Trophoblast cell (in vitro differentiated cells and primary cell): ENCODE data around the gene CDC37L1.

Experiments
- DNase-seq, 2 donors: peaks; one replicate each; pipeline ENCODE4 v3.0.0-alpha.2; 2016
- H2AFZ ChIP-seq: 2 replicates; pipeline ENCODE4 v1.6.1; 2013; ENCODE audit warnings: low read length, moderate library complexity, mild to moderate bottlenecking; ENCODE audit not compliant: insufficient read depth, poor library complexity
- H2AK5ac ChIP-seq: 2 replicates; pipeline ENCODE4 v1.6.1; 2013; ENCODE audit warnings: mild to moderate bottlenecking, low read length
- H2BK120ac ChIP-seq: 2 replicates; pipeline ENCODE4 v1.6.1; 2013; ENCODE audit warnings: low read length, mild to moderate bottlenecking, moderate library complexity; ENCODE audit not compliant: insufficient read depth, poor library complexity
- H2BK12ac ChIP-seq: 2 replicates; pipeline ENCODE4 v1.6.1; 2013; ENCODE audit warnings: mild to moderate bottlenecking, low read length, moderate library complexity
- H2BK5ac ChIP-seq: 2 replicates; pipeline ENCODE4 v1.6.1; 2013; ENCODE audit warnings: low read length, low read depth, moderate library complexity, mild to moderate bottlenecking; ENCODE audit not compliant: poor library complexity
- H3K14ac ChIP-seq: 2 replicates; pipeline ENCODE4 v1.6.1; 2013; ENCODE audit warnings: mild to moderate bottlenecking, low read length
- H3K18ac ChIP-seq: 2 replicates; pipeline ENCODE4 v1.6.1; 2013; ENCODE audit warnings: mild to moderate bottlenecking, low read length
- H3K23ac ChIP-seq: 2 replicates; pipeline ENCODE4 v1.6.1; 2013; ENCODE audit warnings: low read length
- H3K27ac ChIP-seq: 2 replicates; pipeline ENCODE4 v1.5.1; 2013; ENCODE audit warnings: low read depth, mild to moderate bottlenecking, inconsistent platforms, low read length, moderate library complexity
- H3K27me3 ChIP-seq: 2 replicates; pipeline ENCODE4 v1.6.1; 2013; ENCODE audit warnings: inconsistent platforms, mild to moderate bottlenecking, low read length, moderate library complexity; ENCODE audit not compliant: insufficient read depth
- H3K36me3 ChIP-seq, 2 experiments: 1 replicate in 1 of 2; 2 replicates in 1 of 2; pipeline ENCODE4 v1.6.1; 2013; ENCODE audit warnings: low read length in 2 of 2, mild to moderate bottlenecking in 2 of 2, moderate library complexity in 1 of 2; ENCODE audit not compliant: insufficient read depth in 2 of 2, control insufficient read depth in 1 of 2
- H3K4ac ChIP-seq: 2 replicates; pipeline ENCODE4 v1.6.1; 2013; ENCODE audit warnings: low read depth, mild to moderate bottlenecking, low read length, moderate library complexity
- H3K4me1 ChIP-seq, 2 experiments: 1 replicate in 1 of 2; 2 replicates in 1 of 2; pipeline ENCODE4 v1.6.1; 2013; ENCODE audit warnings: low read length in 2 of 2, mild to moderate bottlenecking in 2 of 2, moderate library complexity in 1 of 2; ENCODE audit not compliant: insufficient read depth in 2 of 2, control insufficient read depth in 1 of 2
- H3K4me2 ChIP-seq: 2 replicates; pipeline ENCODE4 v1.6.1; 2013; ENCODE audit warnings: inconsistent platforms, mild to moderate bottlenecking, low read length, moderate library complexity
- H3K4me3 ChIP-seq: 2 replicates; pipeline ENCODE4 v1.5.1; 2013; ENCODE audit warnings: mild to moderate bottlenecking, low read depth, low read length, inconsistent platforms
- H3K79me1 ChIP-seq: one replicate; pipeline ENCODE4 v1.6.1; 2013; ENCODE audit warnings: low read length
- H3K79me2 ChIP-seq: 2 replicates; pipeline ENCODE4 v1.6.1; 2013; ENCODE audit warnings: low read length, mild to moderate bottlenecking; ENCODE audit not compliant: control insufficient read depth, insufficient read depth, poor library complexity
- H3K9ac ChIP-seq: 2 replicates; pipeline ENCODE4 v1.6.1; 2013; ENCODE audit warnings: mild to moderate bottlenecking, low read length
- H3K9me3 ChIP-seq: 2 replicates; pipeline ENCODE4 v1.6.1; 2013; ENCODE audit warnings: low read depth, mild to moderate bottlenecking, control low read depth, inconsistent platforms, low read length; ENCODE audit not compliant: insufficient read depth
- H4K12ac ChIP-seq: 2 replicates; pipeline ENCODE4 v1.6.1; 2013; ENCODE audit warnings: low read depth, mild to moderate bottlenecking, low read length, moderate library complexity
- H4K8ac ChIP-seq: 2 replicates; pipeline ENCODE4 v1.6.1; 2013; ENCODE audit warnings: low read depth, mild to moderate bottlenecking, low read length, moderate library complexity
- H4K91ac ChIP-seq: one replicate; pipeline ENCODE4 v1.6.1; 2013; ENCODE audit warnings: low read depth, mild to moderate bottlenecking, low read length, moderate library complexity
- WGBS: extraction: QIAGEN DNeasy Blood & Tissue Kit; methylation state at CpG from one replicate; pipeline ENCODE4 v1.1.7; 2013; ENCODE audit warnings: missing lambda C conversion rate; ENCODE audit not compliant: insufficient read length, insufficient coverage; ENCODE audit errors: extremely low coverage; 5-methylcytosine and 5-hydroxymethylcytosine counted together

CDC37L1 gene

GRCh38 chr9:4725706-4726442 is 46.5 kb downstream of the CDC37L1 start:
- Histone ChIP-seq H3K36me3 (peaks cover 5 to 10% of the 10 kb centered on the region in 2 experiments), H4K12ac (no peak overlapping the region), H2AFZ (no peak overlapping the region), H3K4me3 (no peak overlapping the region), H4K91ac (no peak overlapping the region), H3K4me1 (no peaks in the 10 kb centered on the region), H2AK5ac (no peak overlapping the region), H2BK12ac (no peak overlapping the region), H2BK5ac (no peak overlapping the region), H2BK120ac (no peak overlapping the region), H3K4me2 (no peak overlapping the region), H3K27ac (no peak overlapping the region), H3K18ac (no peak overlapping the region), H3K79me1 (no peaks in the 10 kb centered on the region), H3K23ac (no peak overlapping the region), H3K9ac (no peak overlapping the region), H3K79me2 (no peaks in the 10 kb centered on the region), H3K4ac (no peak overlapping the region), H3K27me3 (no peaks in the 10 kb centered on the region), H4K8ac (no peak overlapping the region), H3K9me3 (no peaks in the 10 kb centered on the region), H3K14ac (no peak overlapping the region)
- DNase-seq = no peak
- WGBS = no CpG with 5 or more reads among the region's 7 CpGs

DNA sequence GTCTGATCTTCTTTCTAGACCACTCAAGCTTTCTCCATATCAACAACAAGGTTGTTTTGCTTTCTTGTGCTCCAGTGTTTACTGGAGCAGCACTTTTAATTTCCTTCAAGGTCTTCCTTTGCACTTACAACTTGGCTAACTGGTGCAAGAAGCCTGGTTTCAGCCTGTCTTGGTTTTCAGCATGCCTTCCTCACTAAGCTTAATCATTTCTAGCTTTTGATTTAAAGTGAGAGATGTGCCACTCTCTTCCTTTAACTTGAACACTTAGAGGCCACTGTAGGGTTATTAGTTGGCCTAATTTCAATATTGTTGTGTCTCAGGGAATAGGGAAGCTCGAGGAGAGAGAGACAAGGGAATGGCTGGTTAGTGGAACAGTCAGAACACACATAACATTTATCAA is 48.2 kb downstream of the CDC37L1 start:
- Histone ChIP-seq H3K79me2 (no peaks in the 10 kb centered on the region), H3K23ac (no peak overlapping the region), H4K12ac (no peak overlapping the region), H3K79me1 (no peaks in the 10 kb centered on the region), H3K18ac (no peak overlapping the region), H2BK120ac (no peak overlapping the region), H2AFZ (no peak overlapping the region), H2BK5ac (no peak overlapping the region), H4K91ac (no peak overlapping the region), H3K4me2 (no peak overlapping the region), H3K36me3 (peaks cover under 1 to 2% of the 10 kb centered on the region in 2 experiments), H3K27me3 (no peaks in the 10 kb centered on the region), H3K27ac (no peak overlapping the region), H3K9ac (no peak overlapping the region), H3K4ac (no peak overlapping the region), H4K8ac (no peak overlapping the region), H3K4me1 (no peaks in the 10 kb centered on the region), H3K9me3 (no peaks in the 10 kb centered on the region), H2AK5ac (no peak overlapping the region), H2BK12ac (no peak overlapping the region), H3K14ac (no peak overlapping the region), H3K4me3 (no peak overlapping the region)
- no CpG with 5 or more reads among the region's 1 CpG for WGBS
- DNase-seq = no peak

GRCh38 chr9:4732890-4733289 is 53.5 kb downstream of the CDC37L1 start:
- Histone ChIP-seq H2BK120ac (no peak overlapping the region), H2AFZ (no peak overlapping the region), H4K12ac (no peak overlapping the region), H3K4me2 (no peak overlapping the region), H3K9me3 (no peaks in the 10 kb centered on the region), H3K27ac (no peak overlapping the region), H2BK5ac (no peak overlapping the region), H3K9ac (no peak overlapping the region), H3K4ac (no peak overlapping the region), H4K91ac (no peak overlapping the region), H3K36me3 (no peaks in the 10 kb centered on the region), H3K14ac (no peak overlapping the region), H3K4me1 (no peaks in the 10 kb centered on the region), H3K79me2 (peaks cover 2% of the 10 kb centered on the region), H2AK5ac (no peak overlapping the region), H3K23ac (no peak overlapping the region), H3K79me1 (no peaks in the 10 kb centered on the region), H4K8ac (no peak overlapping the region), H3K18ac (no peak overlapping the region), H3K27me3 (no peaks in the 10 kb centered on the region), H2BK12ac (no peak overlapping the region), H3K4me3 (no peak overlapping the region)
- no peak for DNase-seq
- WGBS = no CpG with 5 or more reads among the region's 1 CpG

DNA sequence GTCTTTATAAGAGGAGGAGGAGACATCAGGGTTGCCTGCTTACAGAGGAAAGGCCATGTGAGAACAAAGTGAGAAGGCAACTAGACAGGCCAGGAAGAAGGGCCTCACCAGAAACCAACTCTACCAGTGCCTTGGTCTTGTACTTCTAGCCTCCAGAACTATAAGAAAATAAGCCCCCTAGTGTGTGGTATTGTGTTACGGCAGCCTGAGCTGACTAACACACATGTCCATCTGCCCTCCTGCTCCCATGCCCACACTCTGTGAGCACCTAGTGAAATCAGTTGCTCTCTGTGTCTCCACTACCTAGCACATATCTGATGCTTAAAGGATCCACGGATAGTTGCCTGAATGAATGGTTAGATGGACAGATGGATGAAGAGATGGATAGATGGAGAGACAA is 54.8 kb downstream of the CDC37L1 start:
- Histone ChIP-seq H3K9ac (no peak overlapping the region), H3K27ac (no peak overlapping the region), H3K27me3 (no peaks in the 10 kb centered on the region), H3K18ac (no peak overlapping the region), H2BK5ac (no peak overlapping the region), H4K91ac (no peak overlapping the region), H4K8ac (no peak overlapping the region), H4K12ac (no peak overlapping the region), H2BK12ac (no peak overlapping the region), H3K4ac (no peak overlapping the region), H3K79me2 (peaks cover 6% of the 10 kb centered on the region), H3K4me1 (peaks cover 4 to 5% of the 10 kb centered on the region in 2 experiments), H2AK5ac (no peak overlapping the region), H3K36me3 (peaks cover 0 to under 1% of the 10 kb centered on the region in 2 experiments), H3K4me3 (no peak overlapping the region), H3K9me3 (no peaks in the 10 kb centered on the region), H2AFZ (no peak overlapping the region), H3K14ac (no peak overlapping the region), H3K79me1 (no peaks in the 10 kb centered on the region), H3K4me2 (no peak overlapping the region), H3K23ac (no peak overlapping the region), H2BK120ac (no peak overlapping the region)
- no CpG with 5 or more reads among the region's 2 CpGs for WGBS
- DNase-seq = no peak
